ENCODE data around the gene ERVFRD-1. TPM values are rescaled to one million over a fixed set of nuclear protein-coding genes. Genes with fewer than 3 reads are reported as not detected.

The ERVFRD-1 gene
- total RNA-seq, 1 experiment from 2014 or later, result not detected

Other genes starting within 250 kb of the ERVFRD-1 start
- not detected in 2 replicates for gene GCM2, start 229.7 kb downstream of the ERVFRD-1 start, total RNA-seq (2014; rRNA removed; shearing (Covaris generic))
- 0.11 TPM in 1 of 2 replicates, not detected in the other for gene SYCP2L, start 224.7 kb downstream of the ERVFRD-1 start, total RNA-seq (2014; rRNA removed; shearing (Covaris generic))
- gene ELOVL2, start 67.4 kb downstream of the ERVFRD-1 start, total RNA-seq (2014; rRNA removed; shearing (Covaris generic)), result 11.3 and 11.5 TPM in 2 replicates
- 28.3 and 29.0 TPM in 2 replicates for gene SMIM13, start 17.9 kb downstream of the ERVFRD-1 start, total RNA-seq (2014; rRNA removed; shearing (Covaris generic))
- 20.5 and 21.8 TPM in 2 replicates for gene NEDD9, start 120.9 kb upstream of the ERVFRD-1 start, total RNA-seq (2014; rRNA removed; shearing (Covaris generic))

All from Daoy (cell line).